Thoracic aorta (tissue), 2 donors: ENCODE data around the gene KIF13A. TPM values are rescaled to one million over a fixed set of nuclear protein-coding genes. Genes with fewer than 3 reads are reported as not detected.

Source experiments
- ATAC-seq: fragments of 150-250 bp; one replicate; pipeline ENCODE4 v1.8.0; 2017; ENCODE audit warnings: low read depth; ENCODE audit not compliant: insufficient number of reproducible peaks, low FRiP score
- DNase-seq: peaks from one replicate; pipeline ENCODE4 v3.0.0-alpha.2; 2020; ENCODE audit warnings: low spot score
- H3K27ac ChIP-seq, 2 donors: fragments of 200-600 bp; sonication (generic); 1 replicate in 1 of 2; 2 replicates in 1 of 2; pipeline ENCODE4 v1.5.1; 2016; ENCODE audit warnings: mild to moderate bottlenecking in 2 of 2, moderate library complexity in 2 of 2
- H3K27me3 ChIP-seq: fragments of 200-600 bp; sonication (generic); replicated peaks from 2 replicates; pipeline ENCODE4 v1.6.0; 2016; ENCODE audit warnings: mild to moderate bottlenecking; ENCODE audit not compliant: insufficient read depth
- H3K36me3 ChIP-seq: fragments of 200-600 bp; sonication (generic); one replicate; pipeline ENCODE4 v1.5.1; 2016
- H3K4me1 ChIP-seq, 2 donors: fragments of 200-600 bp; sonication (generic); 1 replicate in 1 of 2; 2 replicates in 1 of 2; pipeline versions ENCODE4 v1.5.1 to v1.6.0; 2016; ENCODE audit warnings: low read depth in 2 of 2, mild to moderate bottlenecking in 1 of 2; ENCODE audit not compliant: control insufficient read depth in 1 of 2
- H3K4me3 ChIP-seq: fragments of 200-600 bp; sonication (generic); 2 replicates; pipeline ENCODE4 v1.5.1; 2016; ENCODE audit warnings: mild to moderate bottlenecking
- H3K9me3 ChIP-seq: fragments of 200-600 bp; sonication (generic); 2 replicates; pipeline ENCODE4 v1.5.1; 2016
- CTCF ChIP-seq: fragments of 200-600 bp; sonication (generic); IDR thresholded peaks from one replicate; pipeline ENCODE4 v1.5.1; 2019; ENCODE audit warnings: antibody characterized with exemption
- total RNA-seq, 2 donors: library from RNA; depleted of rRNA; stranded (reverse); fragments of >200 nt; gene quantifications; one replicate each; pipeline versions ENCODE4 v1.1.0 to v1.2.3, GENCODE V29; 2016

Gene KIF13A
- total RNA-seq, 2 donors from 2014 or later = 79.3 to 98.0 TPM

GRCh38 chr6:17877196-17877894 is 110.1 kb downstream of the KIF13A start:
- no peaks in the 10 kb centered on the region for H3K9me3 ChIP-seq
- TF ChIP-seq CTCF = no peak
- H3K4me1 ChIP-seq = peaks cover 13 to 37% of the 10 kb centered on the region in 2 donors
- no peaks in the 10 kb centered on the region for H3K36me3 ChIP-seq
- ATAC-seq = no peak
- no peak overlapping the region for H3K4me3 ChIP-seq
- no peaks in the 10 kb centered on the region for H3K27me3 ChIP-seq
- DNase-seq = no peak
- H3K27ac ChIP-seq = no peak overlapping the region

GRCh38 chr6:17874753-17875152 is 112.7 kb downstream of the KIF13A start:
- Histone ChIP-seq H3K36me3 (no peaks in the 10 kb centered on the region), H3K4me1 (peaks cover 26 to 58% of the 10 kb centered on the region in 2 donors), H3K27me3 (no peaks in the 10 kb centered on the region), H3K9me3 (no peaks in the 10 kb centered on the region), H3K4me3 (no peak overlapping the region), H3K27ac (no peak overlapping the region)
- DNase-seq = no peak
- TF ChIP-seq CTCF = no peak
- no peak for ATAC-seq

- DNase-seq = no peak
- H3K27ac ChIP-seq = no peak overlapping the region
- H3K4me1 ChIP-seq = peaks cover 27 to 55% of the 10 kb centered on the region in 2 donors
- no peak for TF ChIP-seq CTCF
- no peak overlapping the region for H3K4me3 ChIP-seq
- no peaks in the 10 kb centered on the region for H3K36me3 ChIP-seq
- no peaks in the 10 kb centered on the region for H3K27me3 ChIP-seq
- H3K9me3 ChIP-seq = no peaks in the 10 kb centered on the region
- ATAC-seq = no peak
Measured at GRCh38 chr6:17872908-17873307, 114.5 kb downstream of the KIF13A start.

- no peak overlapping the region for H3K4me3 ChIP-seq
- H3K27me3 ChIP-seq = no peaks in the 10 kb centered on the region
- no peak for TF ChIP-seq CTCF
- no peaks in the 10 kb centered on the region for H3K9me3 ChIP-seq
- DNase-seq = no peak
- peak overlapping the region in 1 of 2 donors; percentile 4 for H3K27ac ChIP-seq
- no peaks in the 10 kb centered on the region for H3K36me3 ChIP-seq
- ATAC-seq = peak; percentile 47
- peaks cover 28 to 58% of the 10 kb centered on the region in 2 donors for H3K4me1 ChIP-seq
Measured at GRCh38 chr6:17871836-17872235, 115.6 kb downstream of the KIF13A start.

GRCh38 chr6:17871189-17871519 is 116.3 kb downstream of the KIF13A start:
- ATAC-seq (no peak), DNase-seq (no peak)
- H3K27me3 ChIP-seq = no peaks in the 10 kb centered on the region
- peaks cover 31 to 57% of the 10 kb centered on the region in 2 donors for H3K4me1 ChIP-seq
- H3K4me3 ChIP-seq = no peak overlapping the region
- no peak for TF ChIP-seq CTCF
- no peaks in the 10 kb centered on the region for H3K9me3 ChIP-seq
- H3K36me3 ChIP-seq = no peaks in the 10 kb centered on the region
- H3K27ac ChIP-seq = peak overlapping the region in 1 of 2 donors; percentile 22
